Mesenchymal stem cell (in vitro differentiated cells and primary cell): ENCODE data around the gene GPR152.

ENCODE experiments used
- DNase-seq: peaks from one replicate; pipeline ENCODE4 v3.0.0-alpha.2; 2013
- H2AFZ ChIP-seq: one replicate; pipeline ENCODE4 v1.6.1; 2013; ENCODE audit warnings: low read depth, mild to moderate bottlenecking, control low read depth, inconsistent platforms, low read length, moderate library complexity
- H2AK5ac ChIP-seq: 2 replicates; pipeline ENCODE4 v1.6.1; 2013; ENCODE audit warnings: low read length, moderate library complexity, mild to moderate bottlenecking, inconsistent platforms; ENCODE audit not compliant: severe bottlenecking
- H2BK120ac ChIP-seq: one replicate; pipeline ENCODE4 v1.6.1; 2013; ENCODE audit warnings: low read depth, mild to moderate bottlenecking, inconsistent platforms, low read length, moderate library complexity
- H2BK12ac ChIP-seq, 2 experiments: one replicate each; pipeline ENCODE4 v1.6.1; 2013; ENCODE audit warnings: inconsistent platforms in 2 of 2, low read length in 2 of 2, mild to moderate bottlenecking in 2 of 2, moderate library complexity in 2 of 2, control low read depth in 1 of 2
- H2BK15ac ChIP-seq: one replicate; pipeline ENCODE4 v1.6.1; 2013; ENCODE audit warnings: mild to moderate bottlenecking, low read depth, inconsistent platforms; ENCODE audit not compliant: poor library complexity, severe bottlenecking
- H2BK5ac ChIP-seq: 2 replicates; pipeline ENCODE4 v1.6.1; 2013; ENCODE audit warnings: low read depth, mild to moderate bottlenecking, low read length, control low read depth, inconsistent platforms; ENCODE audit not compliant: poor library complexity, severe bottlenecking
- H3K14ac ChIP-seq, 2 experiments: one replicate each; pipeline ENCODE4 v1.6.1; 2013; ENCODE audit warnings: inconsistent platforms in 2 of 2, low read length in 2 of 2, control low read depth in 1 of 2, mild to moderate bottlenecking in 1 of 2, moderate library complexity in 1 of 2
- H3K18ac ChIP-seq, 2 experiments: one replicate each; pipeline ENCODE4 v1.6.1; 2013; ENCODE audit warnings: inconsistent platforms in 2 of 2, low read length in 2 of 2, control low read depth in 1 of 2, low read depth in 1 of 2, mild to moderate bottlenecking in 1 of 2
- H3K23ac ChIP-seq, 2 experiments: one replicate each; pipeline ENCODE4 v1.6.1; 2013; ENCODE audit warnings: inconsistent platforms in 2 of 2, low read length in 2 of 2, mild to moderate bottlenecking in 2 of 2, moderate library complexity in 2 of 2, control low read depth in 1 of 2
- H3K27ac ChIP-seq: 2 replicates; pipeline ENCODE4 v1.5.1; 2013; ENCODE audit warnings: mild to moderate bottlenecking, moderate library complexity, low read length, control low read depth, inconsistent platforms; ENCODE audit not compliant: poor library complexity, severe bottlenecking
- H3K27me3 ChIP-seq, 2 experiments: 2 replicates each; pipeline versions ENCODE4 v1.6.1 to v1.7.0; 2013; ENCODE audit warnings: low read length in 2 of 2, mild to moderate bottlenecking in 2 of 2, moderate library complexity in 2 of 2, control low read depth in 1 of 2, inconsistent platforms in 1 of 2; ENCODE audit not compliant: control insufficient read depth in 1 of 2, insufficient read depth in 1 of 2
- H3K36me3 ChIP-seq, 2 experiments: 2 replicates each; pipeline versions ENCODE4 v1.6.1 to v1.7.0; 2013; ENCODE audit warnings: low read length in 2 of 2, control low read depth in 1 of 2, inconsistent platforms in 1 of 2, low read depth in 1 of 2, mild to moderate bottlenecking in 1 of 2; ENCODE audit not compliant: insufficient read depth in 2 of 2, control insufficient read depth in 1 of 2
- H3K4ac ChIP-seq, 2 experiments: one replicate each; pipeline ENCODE4 v1.6.1; 2013; ENCODE audit warnings: inconsistent platforms in 2 of 2, low read length in 2 of 2, mild to moderate bottlenecking in 2 of 2, moderate library complexity in 2 of 2, control low read depth in 1 of 2, low read depth in 1 of 2
- H3K4me1 ChIP-seq: 2 replicates; pipeline ENCODE4 v1.6.1; 2013; ENCODE audit warnings: low read depth, low read length, control low read depth; ENCODE audit not compliant: control insufficient read depth, insufficient read depth
- H3K4me2 ChIP-seq: 2 replicates; pipeline ENCODE4 v1.6.1; 2013; ENCODE audit warnings: low read length, mild to moderate bottlenecking, inconsistent platforms; ENCODE audit not compliant: poor library complexity, severe bottlenecking
- H3K4me3 ChIP-seq, 2 experiments: 2 replicates each; pipeline versions ENCODE4 v1.5.1 to v1.7.0; 2013; ENCODE audit warnings: low read length in 2 of 2, mild to moderate bottlenecking in 2 of 2, control low read depth in 1 of 2, low read depth in 1 of 2; ENCODE audit not compliant: insufficient read depth in 1 of 2
- H3K79me1 ChIP-seq: replicated peaks from 2 replicates; pipeline ENCODE4 v1.6.1; 2013; ENCODE audit warnings: mild to moderate bottlenecking, control low read depth, low read length, inconsistent platforms; ENCODE audit not compliant: poor library complexity, severe bottlenecking
- H3K9ac ChIP-seq: 2 replicates; pipeline ENCODE4 v1.7.0; 2013; ENCODE audit warnings: mild to moderate bottlenecking, low read length, moderate library complexity
- H3K9me3 ChIP-seq: 2 replicates; pipeline ENCODE4 v1.7.0; 2013; ENCODE audit warnings: mild to moderate bottlenecking, low read length; ENCODE audit not compliant: control insufficient read depth
- H4K8ac ChIP-seq: one replicate; pipeline ENCODE4 v1.6.1; 2013; ENCODE audit warnings: inconsistent platforms, mild to moderate bottlenecking, low read length, moderate library complexity
- H4K91ac ChIP-seq: one replicate; pipeline ENCODE4 v1.6.1; 2013; ENCODE audit warnings: mild to moderate bottlenecking, low read length, inconsistent platforms
- WGBS: methylation state at CpG from one replicate; pipeline ENCODE4 v1.1.7; 2013; ENCODE audit warnings: mixed read lengths; 5-methylcytosine and 5-hydroxymethylcytosine counted together

Gene GPR152

DNA sequence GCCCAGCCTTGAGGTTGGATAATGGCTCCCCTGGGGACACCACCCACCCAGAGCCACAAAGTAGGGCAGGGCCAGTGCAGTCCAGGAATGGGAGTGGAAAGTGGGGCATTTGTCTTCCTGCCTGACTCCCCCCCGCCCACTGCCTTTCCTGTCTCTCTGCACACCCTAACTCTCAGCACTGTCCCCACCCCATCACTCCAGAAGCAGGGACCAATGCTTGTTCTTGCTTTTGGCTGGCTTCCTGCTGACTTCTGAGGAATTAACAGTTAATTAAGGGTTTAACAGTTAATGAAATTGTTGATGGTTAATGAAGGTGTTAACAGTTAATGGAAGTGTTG is 47.9 kb upstream of the GPR152 start:
- H2BK15ac ChIP-seq, result no peak overlapping the region
- H3K4me3 ChIP-seq, result no peak overlapping the region
- no peak overlapping the region for H3K9ac ChIP-seq
- H4K91ac ChIP-seq, result no peak overlapping the region
- H2BK120ac ChIP-seq, result no peak overlapping the region
- H3K9me3 ChIP-seq, result no peaks in the 10 kb centered on the region
- no peak overlapping the region for H2AK5ac ChIP-seq
- peaks cover 47% of the 10 kb centered on the region for H3K79me1 ChIP-seq
- no peak overlapping the region for H3K14ac ChIP-seq
- no peak overlapping the region for H3K4ac ChIP-seq
- no peak overlapping the region for H2BK5ac ChIP-seq
- H2AFZ ChIP-seq, result no peak overlapping the region
- peaks cover 6 to 77% of the 10 kb centered on the region in 2 experiments for H3K36me3 ChIP-seq
- no peak overlapping the region for H3K4me2 ChIP-seq
- 100% methylated on average over 1 of the region's 1 CpG for WGBS
- no peak overlapping the region for H4K8ac ChIP-seq
- H3K4me1 ChIP-seq, result peaks cover 33% of the 10 kb centered on the region
- no peak overlapping the region for H2BK12ac ChIP-seq
- no peak overlapping the region for H3K27ac ChIP-seq
- no peak overlapping the region for H3K23ac ChIP-seq
- H3K18ac ChIP-seq, result no peak overlapping the region
- H3K27me3 ChIP-seq, result no peaks in the 10 kb centered on the region
- DNase-seq, result no peak

DNA sequence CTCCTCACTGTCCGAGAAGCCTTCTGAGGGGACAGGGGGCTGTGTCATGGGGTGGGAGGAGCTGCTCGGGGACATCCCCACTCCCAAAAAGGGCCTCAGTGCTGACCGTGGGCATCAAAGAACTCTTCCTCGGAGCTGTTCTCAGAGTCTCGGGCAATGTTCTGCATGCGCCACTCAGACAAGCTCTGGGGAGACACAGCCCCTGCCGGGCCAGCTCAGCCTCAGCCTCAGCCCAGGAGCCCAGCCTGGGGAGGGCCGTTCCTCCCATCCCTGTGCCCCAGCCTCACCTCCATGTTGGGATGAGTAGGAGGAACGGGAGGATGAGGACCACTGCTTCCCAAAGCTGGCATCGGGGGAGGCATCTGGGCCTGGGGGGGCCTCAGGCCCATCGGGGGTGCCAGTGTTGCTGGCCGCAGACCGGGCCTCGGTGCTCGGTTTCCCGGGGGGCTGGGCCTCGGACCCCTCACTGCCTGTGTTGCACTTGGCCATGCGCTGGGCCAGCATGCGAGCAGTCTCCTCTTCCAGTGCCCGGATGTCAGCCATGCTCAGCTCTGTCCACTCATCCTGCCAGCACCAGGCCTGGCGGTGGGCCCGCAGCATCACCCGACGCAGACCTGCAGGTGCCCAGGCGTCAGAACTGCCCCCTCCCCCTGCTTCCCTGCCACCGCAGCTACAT is 47.4 kb upstream of the GPR152 start:
- Histone ChIP-seq H4K91ac (no peak overlapping the region), H3K4me1 (peaks cover 33% of the 10 kb centered on the region), H2AFZ (no peak overlapping the region), H3K23ac (no peak overlapping the region), H3K79me1 (peaks cover 47% of the 10 kb centered on the region), H3K14ac (no peak overlapping the region), H2BK120ac (no peak overlapping the region), H3K4ac (no peak overlapping the region), H3K9me3 (no peaks in the 10 kb centered on the region), H3K4me2 (no peak overlapping the region), H3K27me3 (no peaks in the 10 kb centered on the region), H2BK12ac (no peak overlapping the region), H2BK5ac (no peak overlapping the region), H2BK15ac (no peak overlapping the region), H3K9ac (no peak overlapping the region), H3K18ac (no peak overlapping the region), H3K36me3 (peaks cover 6 to 83% of the 10 kb centered on the region in 2 experiments), H4K8ac (no peak overlapping the region), H3K4me3 (no peak overlapping the region), H2AK5ac (no peak overlapping the region), H3K27ac (no peak overlapping the region)
- DNase-seq, result no peak
- 96% methylated on average over 24 of the region's 26 CpGs for WGBS

DNA sequence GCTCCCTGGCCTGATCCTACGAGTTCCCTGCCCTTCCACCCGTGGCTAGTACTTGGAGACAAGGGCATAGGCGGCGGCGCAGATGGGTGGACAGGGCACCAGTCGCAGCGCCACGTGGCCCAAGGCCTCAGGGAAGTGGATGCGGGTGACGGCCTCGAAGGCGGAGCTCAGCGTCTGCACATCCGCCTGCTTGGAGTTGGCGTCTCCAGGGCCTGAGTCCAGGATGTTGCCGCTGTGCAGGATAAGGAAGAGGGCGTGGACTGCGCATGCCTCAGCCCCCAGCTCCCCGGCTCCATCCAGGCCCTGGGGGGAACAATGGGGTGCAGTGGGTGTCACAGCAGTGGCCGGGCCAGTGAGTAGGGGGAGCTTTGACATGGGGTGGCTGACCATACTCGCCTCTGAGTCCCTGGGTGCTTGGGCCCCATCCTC is 46.0 kb upstream of the GPR152 start:
- DNase-seq, result no peak
- no peak overlapping the region for H3K4me2 ChIP-seq
- no peak overlapping the region for H2BK12ac ChIP-seq
- no peak overlapping the region for H3K14ac ChIP-seq
- H2AK5ac ChIP-seq, result no peak overlapping the region
- H2BK120ac ChIP-seq, result no peak overlapping the region
- no peak overlapping the region for H2BK5ac ChIP-seq
- H3K4me1 ChIP-seq, result peaks cover 26% of the 10 kb centered on the region
- H3K27ac ChIP-seq, result no peak overlapping the region
- no peak overlapping the region for H2AFZ ChIP-seq
- no peak overlapping the region for H3K23ac ChIP-seq
- no peaks in the 10 kb centered on the region for H3K27me3 ChIP-seq
- no peak overlapping the region for H3K4me3 ChIP-seq
- H3K18ac ChIP-seq, result no peak overlapping the region
- H3K4ac ChIP-seq, result no peak overlapping the region
- H3K9ac ChIP-seq, result no peak overlapping the region
- WGBS, result 91% methylated on average over 21 of the region's 21 CpGs
- peaks cover 7 to 92% of the 10 kb centered on the region in 2 experiments for H3K36me3 ChIP-seq
- no peak overlapping the region for H4K91ac ChIP-seq
- peaks cover 57% of the 10 kb centered on the region for H3K79me1 ChIP-seq
- no peak overlapping the region for H4K8ac ChIP-seq
- H2BK15ac ChIP-seq, result no peak overlapping the region
- H3K9me3 ChIP-seq, result no peaks in the 10 kb centered on the region

DNA sequence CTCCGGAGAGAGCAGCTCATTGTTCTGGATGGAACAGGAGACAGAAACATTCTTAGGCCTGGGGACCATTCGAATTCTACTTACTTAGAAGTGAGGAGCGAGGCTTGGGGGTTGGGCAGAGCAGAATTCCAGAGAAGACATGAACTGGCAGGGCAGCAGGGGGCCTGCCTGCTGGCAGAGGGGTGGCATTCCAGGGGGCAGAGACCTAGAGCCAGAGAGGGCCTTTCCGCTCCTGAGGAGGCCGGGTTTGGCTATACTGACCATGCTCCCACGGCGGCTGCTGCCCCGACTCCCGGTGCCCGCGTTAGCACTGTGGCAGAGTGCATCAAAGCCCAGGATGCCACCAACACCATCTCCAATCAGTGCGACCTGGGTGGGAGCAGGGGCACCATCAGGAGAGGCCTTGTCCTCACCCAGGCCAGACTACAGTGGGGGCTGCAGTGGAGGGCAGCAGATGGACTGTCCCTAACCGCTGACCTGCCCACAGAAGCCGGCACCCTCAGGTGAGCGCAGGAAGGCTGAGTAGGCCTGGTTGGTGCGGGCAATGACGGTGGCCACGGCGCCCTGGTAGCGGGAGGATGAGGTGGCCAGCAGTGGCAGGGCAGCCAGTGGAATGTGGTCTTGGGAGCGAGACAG is 45.2 kb upstream of the GPR152 start:
- Histone ChIP-seq H3K9me3 (no peaks in the 10 kb centered on the region), H3K27me3 (no peaks in the 10 kb centered on the region), H2AK5ac (no peak overlapping the region), H3K23ac (no peak overlapping the region), H3K14ac (no peak overlapping the region), H3K27ac (no peak overlapping the region), H3K4ac (no peak overlapping the region), H3K36me3 (peaks cover 11 to 94% of the 10 kb centered on the region in 2 experiments), H3K4me3 (no peak overlapping the region), H3K4me1 (peaks cover 21% of the 10 kb centered on the region), H2BK5ac (no peak overlapping the region), H3K4me2 (no peak overlapping the region), H4K91ac (peak overlapping the region; percentile 22), H2BK15ac (no peak overlapping the region), H2BK120ac (no peak overlapping the region), H3K79me1 (peaks cover 57% of the 10 kb centered on the region), H2BK12ac (no peak overlapping the region), H2AFZ (no peak overlapping the region), H4K8ac (no peak overlapping the region), H3K18ac (no peak overlapping the region), H3K9ac (no peak overlapping the region)
- DNase-seq, result no peak
- WGBS, result 94% methylated on average over 20 of the region's 21 CpGs
